HCT116 (cell line): ENCODE data around the gene LCN2. TPM values are rescaled to one million over a fixed set of nuclear protein-coding genes. Genes with fewer than 3 reads are reported as not detected.

ENCODE experiments used
- ATAC-seq: fragments of 200-7000 bp; cut with Tn5 transposase; 2 replicates; pipeline ENCODE4 v1.9.1; 2020; ENCODE audit warnings: mild to moderate bottlenecking, moderate library complexity
- BruUV-seq: library from RNA; stranded (reverse); fragments of 400-500 nt; replicated peaks from 2 replicates; lab custom pipeline; 2021; lab: Mats Ljungman, UMichigan
- CTCF ChIA-PET: fragments of 300-600 bp; sonication (Branson Sonifier 250); formaldehyde crosslinking; loops from one replicate; lab custom pipeline; 2021; ENCODE audit warnings: antibody characterized with exemption; lab: Charles Lee
- POLR2A ChIA-PET: fragments of 300-600, 350-600 bp; sonication (Branson Sonifier 250); formaldehyde crosslinking; loops from one replicate; lab custom pipeline; 2021; ENCODE audit warnings: antibody characterized with exemption; lab: Charles Lee
- RAD21 ChIA-PET, 2 experiments: fragments of 300-600 bp; sonication (Branson Sonifier 250); formaldehyde crosslinking; loops; one replicate each; lab custom pipeline; 2023; ENCODE audit warnings: low total read pairs in 2 of 2; ENCODE audit not compliant: uncharacterized antibody in 2 of 2, unreplicated experiment in 2 of 2, low non-redundant PET in 1 of 2; lab: Charles Lee
- DNase-seq: peaks from one replicate; pipeline ENCODE4 v3.0.0-alpha.2; 2010; ENCODE audit warnings: low read depth, low spot score
- H2AFZ ChIP-seq: fragments of 200-600 bp; shearing (Covaris generic), sonication (generic); 2 replicates; pipeline ENCODE4 v1.6.1; 2017; ENCODE audit warnings: low read depth, mixed run types, mixed read lengths, antibody characterized with exemption, low read length; ENCODE audit not compliant: poor library complexity, severe bottlenecking
- H3K27ac ChIP-seq: 2 replicates; pipeline ENCODE4 v1.5.1; 2012; ENCODE audit warnings: low read depth, low read length
- H3K27me3 ChIP-seq: fragments of 200-600 bp; sonication (generic); 2 replicates; pipeline ENCODE4 v1.6.1; 2016; ENCODE audit warnings: mixed run types, low read length, mixed read lengths; ENCODE audit not compliant: insufficient read depth
- H3K36me3 ChIP-seq, 2 experiments: fragments of 200-500 bp in 1 of 2; fragments of 200-600 bp in 1 of 2; sonication (Bioruptor generic) in 1 of 2; sonication (generic) in 1 of 2; 2 replicates each; pipeline versions ENCODE4 v1.5.1 to v1.6.1; 2014 to 2016; ENCODE audit warnings: low read length in 2 of 2, inconsistent platforms in 1 of 2, mixed read lengths in 1 of 2, mixed run types in 1 of 2; ENCODE audit not compliant: insufficient read depth in 2 of 2, control insufficient read depth in 1 of 2
- H3K4me1 ChIP-seq, 2 experiments: fragments of 200-600 bp in 1 of 2; sonication (generic) in 1 of 2; 2 replicates each; pipeline versions ENCODE4 v1.5.1 to v1.6.1; 2012 to 2017; ENCODE audit warnings: low read length in 2 of 2, inconsistent platforms in 1 of 2, mild to moderate bottlenecking in 1 of 2, mixed read lengths in 1 of 2, mixed run types in 1 of 2, moderate library complexity in 1 of 2; ENCODE audit not compliant: insufficient read depth in 2 of 2, control insufficient read depth in 1 of 2
- H3K4me2 ChIP-seq: fragments of 200-600 bp; sonication (generic); 2 replicates; pipeline ENCODE4 v1.6.1; 2017; ENCODE audit warnings: mixed run types, low read length, mixed read lengths
- H3K4me3 ChIP-seq, 2 experiments: fragments of 200-600 bp in 1 of 2; sonication (generic) in 1 of 2; replicated peaks in 1 of 2; 2 replicates each; pipeline ENCODE4 v1.5.1; 2011 to 2016; ENCODE audit warnings: low read length in 2 of 2, control low read depth in 1 of 2, low read depth in 1 of 2, mild to moderate bottlenecking in 1 of 2, mixed read lengths in 1 of 2, mixed run types in 1 of 2
- H3K79me2 ChIP-seq: fragments of 200-600 bp; sonication (generic); 2 replicates; pipeline ENCODE4 v1.6.1; 2017; ENCODE audit warnings: mild to moderate bottlenecking, mixed run types, low read length, moderate library complexity, mixed read lengths; ENCODE audit not compliant: insufficient read depth
- H3K9ac ChIP-seq: fragments of 200-600 bp; sonication (generic); 2 replicates; pipeline ENCODE4 v1.6.1; 2016; ENCODE audit warnings: low read length, mixed read lengths
- H3K9me2 ChIP-seq: fragments of 200-600 bp; sonication (generic), shearing (Covaris generic); 2 replicates; pipeline ENCODE4 v1.6.1; 2017; ENCODE audit warnings: mixed run types, mild to moderate bottlenecking, moderate library complexity; ENCODE audit not compliant: insufficient read depth
- H3K9me3 ChIP-seq, 2 experiments: fragments of 200-500 bp in 1 of 2; fragments of 200-600 bp in 1 of 2; sonication (Bioruptor generic) in 1 of 2; sonication (generic) in 1 of 2; 2 replicates each; pipeline ENCODE4 v1.6.1; 2014 to 2017; ENCODE audit warnings: low read length in 2 of 2, mixed read lengths in 2 of 2, inconsistent platforms in 1 of 2, low read depth in 1 of 2, mild to moderate bottlenecking in 1 of 2, mixed run types in 1 of 2, moderate library complexity in 1 of 2; ENCODE audit not compliant: control insufficient read depth in 1 of 2, insufficient read depth in 1 of 2
- H4K20me1 ChIP-seq: fragments of 200-600 bp; sonication (generic), shearing (Covaris generic); 2 replicates; pipeline ENCODE4 v1.6.1; 2017; ENCODE audit warnings: mixed run types, mild to moderate bottlenecking, moderate library complexity; ENCODE audit not compliant: insufficient read depth
- CBX3 ChIP-seq: IDR thresholded peaks from 2 replicates; pipeline ENCODE4 v1.6.1; 2012; ENCODE audit warnings: low read depth
- CEBPB ChIP-seq: IDR thresholded peaks from 2 replicates; pipeline ENCODE4 v1.6.1; 2012; ENCODE audit warnings: low read depth
- EGR1 ChIP-seq: IDR thresholded peaks from 2 replicates; pipeline ENCODE4 v1.6.1; 2012; ENCODE audit warnings: low read depth
- EZH2phosphoT487 ChIP-seq: fragments of 200-600 bp; IDR thresholded peaks from 2 replicates; pipeline ENCODE4 v1.6.1; 2018; ENCODE audit warnings: antibody characterized with exemption, borderline replicate concordance
- FOSL1 ChIP-seq: IDR thresholded peaks from 2 replicates; pipeline ENCODE4 v1.6.1; 2012; ENCODE audit warnings: low read depth
- MAX ChIP-seq: IDR thresholded peaks from 2 replicates; pipeline ENCODE4 v1.6.1; 2012
- POLR2A ChIP-seq: IDR thresholded peaks from 2 replicates; pipeline ENCODE4 v1.7.0; 2011; ENCODE audit warnings: borderline replicate concordance; ENCODE audit not compliant: insufficient read depth, insufficient read length; ENCODE audit errors: extremely low read depth
- POLR2AphosphoS5 ChIP-seq: IDR thresholded peaks from 2 replicates; pipeline ENCODE4 v1.6.1; 2011; ENCODE audit warnings: mild to moderate bottlenecking, low read depth, low read length, moderate library complexity
- SIN3A ChIP-seq: IDR thresholded peaks from 2 replicates; pipeline ENCODE4 v1.6.1; 2012; ENCODE audit warnings: low read depth
- SP1 ChIP-seq: IDR thresholded peaks from 2 replicates; pipeline ENCODE4 v1.6.1; 2012; ENCODE audit warnings: low read depth
- SRF ChIP-seq: IDR thresholded peaks from 2 replicates; pipeline ENCODE4 v1.6.1; 2012; ENCODE audit warnings: low read depth
- ZBTB33 ChIP-seq: IDR thresholded peaks from 2 replicates; pipeline ENCODE4 v1.6.1; 2011; ENCODE audit warnings: mild to moderate bottlenecking, low read length, moderate library complexity; ENCODE audit not compliant: insufficient replicate concordance; ENCODE audit errors: extremely low read depth
- ZFX ChIP-seq: fragments of 450-650 bp; IDR thresholded peaks from 2 replicates; pipeline ENCODE4 v1.6.1; 2017
- ZNF274 ChIP-seq: fragments of 200-500 bp; sonication (Bioruptor generic); IDR thresholded peaks from 2 replicates; pipeline ENCODE4 v1.6.1; 2014; ENCODE audit warnings: mild to moderate bottlenecking, low read depth, low read length, inconsistent platforms
- intact Hi-C: fragments of 100-400 bp; cut with micrococcal nuclease; formaldehyde crosslinking; loops from 2 replicates; pipeline ENCODE4 v1.10.0; 2022
- total RNA-seq: library from RNA; stranded (reverse); gene quantifications from one replicate; pipeline ENCODE4 v1.2.1, GENCODE V29; 2021; ENCODE audit not compliant: unreplicated experiment
- TF ChIP-seq, protein P1 (sequence below), 3 experiments: fragments of 200-600 bp in 1 of 3; sonication (generic) in 1 of 3; IDR thresholded peaks in 2 of 3; conservative IDR thresholded peaks in 1 of 3; 2 replicates each; pipeline ENCODE4 v1.5.1; 2012 to 2017; ENCODE audit warnings: low read depth in 2 of 3, low read length in 2 of 3, antibody characterized with exemption in 1 of 3, borderline replicate concordance in 1 of 3, control low read depth in 1 of 3, mild to moderate bottlenecking in 1 of 3, mixed read lengths in 1 of 3, mixed run types in 1 of 3, moderate library complexity in 1 of 3; ENCODE audit not compliant: insufficient read depth in 1 of 3

Gene LCN2
- total RNA-seq, 1 experiment from 2014 or later, result 9.2 TPM

GRCh38 chr9:128153060-128153946, 4.0 kb downstream of the LCN2 start:
- H3K4me3 ChIP-seq, result no peak overlapping the region
- H3K4me1 ChIP-seq, result peaks cover 10 to 28% of the 10 kb centered on the region in 2 experiments
- no peaks in the 10 kb centered on the region for H3K9me3 ChIP-seq
- no peak overlapping the region for H3K27ac ChIP-seq
- intact Hi-C loops, result no loop called here
- H2AFZ ChIP-seq, result no peak overlapping the region
- H3K9me2 ChIP-seq, result no peaks in the 10 kb centered on the region
- ATAC-seq, result no peak
- CTCF ChIA-PET, result no interaction called here
- H3K79me2 ChIP-seq, result no peaks in the 10 kb centered on the region
- RAD21 ChIA-PET, result no interaction called here
- DNase-seq, result no peak
- H4K20me1 ChIP-seq, result no peaks in the 10 kb centered on the region
- BruUV-seq, result no TSS peak
- H3K27me3 ChIP-seq, result no peaks in the 10 kb centered on the region
- POLR2A ChIA-PET, result no interaction called here
- H3K4me2 ChIP-seq, result no peak overlapping the region
- TF ChIP-seq CBX3 (no peak), SRF (no peak), ZNF274 (no peak), FOSL1 (no peak), SIN3A (no peak), EZH2phosphoT487 (no peak), ZFX (no peak), SP1 (no peak), ZBTB33 (no peak), POLR2AphosphoS5 (no peak), EGR1 (no peak), CEBPB (no peak), MAX (no peak), POLR2A (no peak)
- TF ChIP-seq, protein P1, sequence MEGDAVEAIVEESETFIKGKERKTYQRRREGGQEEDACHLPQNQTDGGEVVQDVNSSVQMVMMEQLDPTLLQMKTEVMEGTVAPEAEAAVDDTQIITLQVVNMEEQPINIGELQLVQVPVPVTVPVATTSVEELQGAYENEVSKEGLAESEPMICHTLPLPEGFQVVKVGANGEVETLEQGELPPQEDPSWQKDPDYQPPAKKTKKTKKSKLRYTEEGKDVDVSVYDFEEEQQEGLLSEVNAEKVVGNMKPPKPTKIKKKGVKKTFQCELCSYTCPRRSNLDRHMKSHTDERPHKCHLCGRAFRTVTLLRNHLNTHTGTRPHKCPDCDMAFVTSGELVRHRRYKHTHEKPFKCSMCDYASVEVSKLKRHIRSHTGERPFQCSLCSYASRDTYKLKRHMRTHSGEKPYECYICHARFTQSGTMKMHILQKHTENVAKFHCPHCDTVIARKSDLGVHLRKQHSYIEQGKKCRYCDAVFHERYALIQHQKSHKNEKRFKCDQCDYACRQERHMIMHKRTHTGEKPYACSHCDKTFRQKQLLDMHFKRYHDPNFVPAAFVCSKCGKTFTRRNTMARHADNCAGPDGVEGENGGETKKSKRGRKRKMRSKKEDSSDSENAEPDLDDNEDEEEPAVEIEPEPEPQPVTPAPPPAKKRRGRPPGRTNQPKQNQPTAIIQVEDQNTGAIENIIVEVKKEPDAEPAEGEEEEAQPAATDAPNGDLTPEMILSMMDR (IDR thresholded peaks at IDR 0.05 in 2 of 3, conservative IDR thresholded peaks at IDR 0.05 in 1 of 3; ENCODE audit: borderline replicate concordance in 1 of 3, insufficient read depth in 1 of 3, low read depth in 2 of 3, low read length in 2 of 3), result no peak
- H3K9ac ChIP-seq, result no peak overlapping the region
- H3K36me3 ChIP-seq, result no peaks in the 10 kb centered on the region
